ENCODE results near the gene SOX5. TPM values are rescaled to one million over a fixed set of nuclear protein-coding genes. Genes with fewer than 3 reads are reported as not detected.
A peak's percentile ranks its signal among the peaks of the same experiment; 100 is the strongest.

Gene SOX5
- total and polyA plus RNA-seq, 9 of the 15 experiments (the other 6 are each of a cell fraction or from before 2014, with no cell fraction given), result 8.3 to 16.5 (median 11.9) TPM

GRCh38 chr12:23857178-23857577, 92.3 kb downstream of the SOX5 start (continued):
- TF ChIP-seq, protein P1, sequence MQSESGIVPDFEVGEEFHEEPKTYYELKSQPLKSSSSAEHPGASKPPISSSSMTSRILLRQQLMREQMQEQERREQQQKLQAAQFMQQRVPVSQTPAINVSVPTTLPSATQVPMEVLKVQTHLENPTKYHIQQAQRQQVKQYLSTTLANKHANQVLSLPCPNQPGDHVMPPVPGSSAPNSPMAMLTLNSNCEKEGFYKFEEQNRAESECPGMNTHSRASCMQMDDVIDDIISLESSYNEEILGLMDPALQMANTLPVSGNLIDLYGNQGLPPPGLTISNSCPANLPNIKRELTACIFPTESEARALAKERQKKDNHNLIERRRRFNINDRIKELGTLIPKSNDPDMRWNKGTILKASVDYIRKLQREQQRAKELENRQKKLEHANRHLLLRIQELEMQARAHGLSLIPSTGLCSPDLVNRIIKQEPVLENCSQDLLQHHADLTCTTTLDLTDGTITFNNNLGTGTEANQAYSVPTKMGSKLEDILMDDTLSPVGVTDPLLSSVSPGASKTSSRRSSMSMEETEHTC (IDR thresholded peaks at IDR 0.05), result no peak

DNA sequence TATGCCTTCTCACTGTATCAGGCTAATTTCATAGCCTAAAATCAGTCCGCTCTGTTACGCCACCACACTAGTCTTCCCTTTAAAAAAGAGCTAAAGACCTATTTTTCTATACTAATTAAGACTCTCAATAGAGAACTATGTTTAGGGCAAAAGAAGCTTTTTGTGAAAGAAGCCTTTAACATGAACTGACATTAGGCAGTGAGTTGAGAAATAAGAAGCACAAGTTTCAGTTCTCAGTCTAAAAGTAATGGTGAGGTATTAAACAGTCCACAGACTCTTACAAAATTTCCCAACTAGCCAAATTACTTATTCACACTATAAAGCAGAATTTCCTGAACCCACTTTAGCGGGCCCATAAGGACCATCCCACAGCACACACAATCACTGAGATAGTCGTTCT, 93.7 kb downstream of the SOX5 start:
- TF ChIP-seq RFX7 (CRISPR knock-in tag; IDR thresholded peaks at IDR 0.05), result no peak
- TF ChIP-seq ATF1 (CRISPR knock-in tag; IDR thresholded peaks at IDR 0.05), result no peak
- no peak for TF ChIP-seq ATF1 (tag; IDR thresholded peaks at IDR 0.05)
- no peak for TF ChIP-seq GABPA (tag; conservative IDR thresholded peaks at IDR 0.05; ENCODE audit: low read depth)
- TF ChIP-seq MTA3 (IDR thresholded peaks at IDR 0.05; ENCODE audit: borderline replicate concordance), result no peak
- TF ChIP-seq ZNF165 (CRISPR knock-in tag; IDR thresholded peaks at IDR 0.05; ENCODE audit: borderline replicate concordance), result no peak
- TF ChIP-seq, protein P2, sequence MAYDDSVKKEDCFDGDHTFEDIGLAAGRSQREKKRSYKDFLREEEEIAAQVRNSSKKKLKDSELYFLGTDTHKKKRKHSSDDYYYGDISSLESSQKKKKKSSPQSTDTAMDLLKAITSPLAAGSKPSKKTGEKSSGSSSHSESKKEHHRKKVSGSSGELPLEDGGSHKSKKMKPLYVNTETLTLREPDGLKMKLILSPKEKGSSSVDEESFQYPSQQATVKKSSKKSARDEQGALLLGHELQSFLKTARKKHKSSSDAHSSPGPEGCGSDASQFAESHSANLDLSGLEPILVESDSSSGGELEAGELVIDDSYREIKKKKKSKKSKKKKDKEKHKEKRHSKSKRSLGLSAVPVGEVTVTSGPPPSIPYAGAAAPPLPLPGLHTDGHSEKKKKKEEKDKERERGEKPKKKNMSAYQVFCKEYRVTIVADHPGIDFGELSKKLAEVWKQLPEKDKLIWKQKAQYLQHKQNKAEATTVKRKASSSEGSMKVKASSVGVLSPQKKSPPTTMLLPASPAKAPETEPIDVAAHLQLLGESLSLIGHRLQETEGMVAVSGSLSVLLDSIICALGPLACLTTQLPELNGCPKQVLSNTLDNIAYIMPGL (CRISPR knock-in tag; IDR thresholded peaks at IDR 0.05), result no peak
- Histone ChIP-seq H3K4me3 (no peak overlapping the region), H3K36me3 (ENCODE audit: control insufficient read depth, insufficient read depth, low read length) (no peaks in the 10 kb centered on the region), H3K9me1 (ENCODE audit: control insufficient read depth, insufficient read depth, low read length) (no peaks in the 10 kb centered on the region), H3K9ac (ENCODE audit: insufficient read depth in 1 of 2, low read depth in 2 of 2, low read length in 2 of 2) (no peak overlapping the region), H3K4me2 (ENCODE audit: insufficient read depth, low read length) (no peak overlapping the region), H3K27ac (ENCODE audit: extremely low read depth, low read depth, low read length) (no peak overlapping the region), H3K27me3 (ENCODE audit: control insufficient read depth in 2 of 2, insufficient read depth in 2 of 2, low read length in 2 of 2) (no peaks in the 10 kb centered on the region), H3K4me1 (replicated peaks in 1 of 2; ENCODE audit: control insufficient read depth in 2 of 2, insufficient read depth in 2 of 2, low read length in 2 of 2) (no peaks in the 10 kb centered on the region; a peak in 1 of 5 replicates), H3K9me3 (replicated peaks; ENCODE audit: control insufficient read depth, insufficient read depth, low read depth, low read length) (no peaks in the 10 kb centered on the region), H3K79me2 (ENCODE audit: control insufficient read depth, insufficient read depth, low read length) (no peaks in the 10 kb centered on the region), H2AFZ (ENCODE audit: low read depth, low read length) (peak overlapping the region; percentile 57), H4K20me1 (replicated peaks; ENCODE audit: control insufficient read depth, insufficient read depth, low read length) (no peaks in the 10 kb centered on the region)
- no TSS peak for BruUV-seq (replicated peaks)
- no peak for DNase-seq (ENCODE audit: extremely low read depth in 1 of 4, low spot score in 3 of 4)
- in situ Hi-C loops (cut with MboI) (no loop called here), intact Hi-C loops (cut with micrococcal nuclease) (no loop called here)
- CTCF ChIA-PET (ENCODE audit: low intra/inter-chr PET ratio), result no interaction called here
- no peak for ATAC-seq
- FAIRE-seq, result no peak
- 56% methylated on average over 4 of the region's 4 CpGs for WGBS (ENCODE audit: insufficient coverage, low coverage, missing lambda C conversion rate)
- POLR2A ChIA-PET, result interaction anchor here (1.1 kb wide), 1 partner anchor 11 kb away, joined by 3 read pairs; no protein-coding TSS in a partner anchor
